OCI-LY7 (cell line): ENCODE measurements around the gene CARD10.

ENCODE experiments used
- CTCF ChIP-seq: fragments of 200-600 bp; sonication (generic); conservative IDR thresholded peaks from 2 replicates; pipeline ENCODE4 v1.5.1; 2014; ENCODE audit warnings: mild to moderate bottlenecking, antibody characterized with exemption, low read length, moderate library complexity, mixed read lengths
- EZH2phosphoT487 ChIP-seq: fragments of 200-600 bp; sonication (generic); IDR thresholded peaks from 2 replicates; pipeline ENCODE4 v1.6.1; 2018; ENCODE audit warnings: low read depth, borderline replicate concordance, mild to moderate bottlenecking, mixed run types, antibody characterized with exemption, low read length, moderate library complexity, mixed read lengths

- TF ChIP-seq CTCF (no peak), EZH2phosphoT487 (no peak)
Measured at GRCh38 chr22:37517826-37518450, 1.3 kb downstream of the CARD10 start.
